Upper lobe of left lung (tissue), 6 donors: ENCODE measurements around the gene GAPVD1. TPM values are rescaled to one million over a fixed set of nuclear protein-coding genes. Genes with fewer than 3 reads are reported as not detected.
"Not testable (repeated sequence)": the region's sequence is repeated elsewhere in the genome, so short reads cannot be mapped to it uniquely, and the experiment has no call there.

ENCODE experiments used
- ATAC-seq, 2 donors: fragments of 200-7000 bp; cut with Tn5 transposase; one replicate each; pipeline ENCODE4 v1.9.1; 2022; ENCODE audit warnings: mild to moderate bottlenecking in 2 of 2, moderate library complexity in 2 of 2; ENCODE audit not compliant: low FRiP score in 2 of 2
- DNase-seq, 2 donors: peaks; one replicate each; pipeline ENCODE4 v3.0.0-alpha.2; 2019 to 2020
- H3K27ac ChIP-seq, 4 donors: fragments of 200-600 bp; sonication (generic); one replicate each; pipeline ENCODE4 v1.5.1; 2016 to 2019
- H3K27me3 ChIP-seq, 4 donors: fragments of 200-600 bp; sonication (generic); one replicate each; pipeline ENCODE4 v1.5.1; 2017 to 2019
- H3K36me3 ChIP-seq, 4 donors: fragments of 200-600 bp; sonication (generic); one replicate each; pipeline ENCODE4 v1.5.1; 2016 to 2019
- H3K4me1 ChIP-seq, 4 donors: fragments of 200-600 bp; sonication (generic); one replicate each; pipeline ENCODE4 v1.5.1; 2018 to 2019
- H3K4me3 ChIP-seq, 4 donors: fragments of 200-600 bp; sonication (generic); one replicate each; pipeline ENCODE4 v1.5.1; 2017 to 2019; ENCODE audit warnings: mild to moderate bottlenecking in 2 of 4, moderate library complexity in 1 of 4
- H3K9me3 ChIP-seq, 4 donors: fragments of 200-600 bp; sonication (generic); one replicate each; pipeline ENCODE4 v1.5.1; 2018 to 2019
- CTCF ChIP-seq, 6 experiments: fragments of 450-650 bp in 4 of 6; fragments of 200-600 bp in 2 of 6; sonication (generic) in 2 of 6; IDR thresholded peaks; one replicate each; pipeline ENCODE4 v1.5.1; 2016 to 2019; ENCODE audit warnings: antibody characterized with exemption in 6 of 6
- EP300 ChIP-seq, 4 donors: sonication (generic); formaldehyde crosslinking; IDR thresholded peaks; one replicate each; pipeline ENCODE4 v1.5.1; 2017; ENCODE audit warnings: antibody characterized with exemption in 4 of 4, control low read depth in 2 of 4
- POLR2A ChIP-seq, 4 donors: fragments of 450-650 bp; IDR thresholded peaks; one replicate each; pipeline ENCODE4 v1.5.1; 2016 to 2017; ENCODE audit warnings: antibody characterized with exemption in 4 of 4, mild to moderate bottlenecking in 2 of 4
- POLR2AphosphoS5 ChIP-seq, 2 donors: sonication (generic); formaldehyde crosslinking; IDR thresholded peaks; one replicate each; pipeline ENCODE4 v1.5.1; 2017; ENCODE audit warnings: antibody characterized with exemption in 2 of 2
- WGBS, 2 donors: methylation state at CpG; one replicate each; pipeline ENCODE4 v1.1.5; 2017 to 2018; 5-methylcytosine and 5-hydroxymethylcytosine counted together
- total RNA-seq, 6 donors: library from RNA; depleted of rRNA in 4 of 6; stranded (reverse); fragments of >200 nt in 4 of 6; gene quantifications; one replicate each; pipeline versions ENCODE4 v1.1.0 to v1.2.1, GENCODE V29; 2016 to 2021
- donor health status: DM: no; HTN: no; CAD: no; lungs with moderate emphysema.
- donor health status: DM: no; HTN: yes; CAD: no; lungs with severe emphysema.

GAPVD1 gene
- 100 to 1,000 TPM in 1 of 6 donors, 10 to 100 TPM in 5; 56.4 to 122 (median 74.2) TPM for total RNA-seq

- 3 to 10% methylated on average over 20 to 39 of the region's 72 CpGs for WGBS, 2 donors
Measured at GRCh38 chr9:125261501-125262293, at the start of gene GAPVD1. Gene GAPVD1, plus strand, starts transcription at chr9:125261826. Its CDS starts 37,096 bp downstream, at chr9:125298922.

GRCh38 chr9:125214186-125214585, 47.4 kb upstream of the GAPVD1 start:
- peaks cover 0 to 53% (median 16%) of the 10 kb centered on the region in 4 donors for H3K36me3 ChIP-seq
- no peaks in the 10 kb centered on the region for H3K9me3 ChIP-seq
- 84 to 92% methylated on average over 5 of the region's 5 CpGs for WGBS, 2 donors
- ATAC-seq (no peak), DNase-seq (no peak)
- H3K27me3 ChIP-seq: no peaks in the 10 kb centered on the region
- no peaks in the 10 kb centered on the region for H3K4me1 ChIP-seq
- H3K4me3 ChIP-seq: no peak overlapping the region
- no peak overlapping the region for H3K27ac ChIP-seq
- TF ChIP-seq EP300 (IDR thresholded peaks at IDR 0.05): no peak
- no peak for TF ChIP-seq POLR2A (IDR thresholded peaks at IDR 0.05)
- no peak for TF ChIP-seq CTCF (IDR thresholded peaks at IDR 0.05)
- TF ChIP-seq POLR2AphosphoS5 (IDR thresholded peaks at IDR 0.05): no peak

More at GRCh38 chr9:125261501-125262293, at the start of gene GAPVD1:
- H3K9me3 ChIP-seq: no peaks in the 10 kb centered on the region
- DNase-seq (peak; percentile 92 to 99), ATAC-seq (peak; percentile 98 to 100)
- H3K4me1 ChIP-seq: peaks cover 20 to 31% (median 30%) of the 10 kb centered on the region in 4 donors
- H3K27ac ChIP-seq: peak within 1 kb of the TSS; percentile 84 to 91 (median 88)
- H3K4me3 ChIP-seq: peak within 1 kb of the TSS; percentile 56 to 99 (median 96)
- peaks cover 0 to 16% (median 0%) of the 10 kb centered on the region in 4 donors for H3K36me3 ChIP-seq
- no peaks in the 10 kb centered on the region for H3K27me3 ChIP-seq
- no peak for TF ChIP-seq EP300 (IDR thresholded peaks at IDR 0.05)
- peak; percentile 78 to 85 for TF ChIP-seq POLR2AphosphoS5 (IDR thresholded peaks at IDR 0.05)
- TF ChIP-seq POLR2A (IDR thresholded peaks at IDR 0.05): peak in 3 of 4 donors; percentile 61 to 88 (median 83)
- TF ChIP-seq CTCF (IDR thresholded peaks at IDR 0.05): peak in 5 of 6 experiments; percentile 53 to 81 (median 72)

- Histone ChIP-seq H3K4me3 (no peak overlapping the region), H3K27me3 (no peaks in the 10 kb centered on the region), H3K27ac (no peak overlapping the region), H3K4me1 (no peaks in the 10 kb centered on the region), H3K9me3 (no peaks in the 10 kb centered on the region), H3K36me3 (peaks cover 0 to 53% (median 5%) of the 10 kb centered on the region in 4 donors)
- ATAC-seq (no peak), DNase-seq (no peak)
- TF ChIP-seq EP300 (IDR thresholded peaks at IDR 0.05) (no peak), CTCF (IDR thresholded peaks at IDR 0.05) (no peak)
- WGBS, 2 donors: 98% methylated on average over 3 of the region's 3 CpGs
Measured at GRCh38 chr9:125218621-125219020, 43.0 kb upstream of the GAPVD1 start.

GRCh38 chr9:125224858-125225257, 36.8 kb upstream of the GAPVD1 start:
- H3K4me3 ChIP-seq, H3K9me3 ChIP-seq, DNase-seq, H3K27me3 ChIP-seq, H3K4me1 ChIP-seq, ATAC-seq, H3K27ac ChIP-seq: not testable (repeated sequence)
- peaks cover 0 to 64% (median 10%) of the 10 kb centered on the region in 4 donors for H3K36me3 ChIP-seq

- TF ChIP-seq POLR2A (IDR thresholded peaks at IDR 0.05) (no peak), CTCF (IDR thresholded peaks at IDR 0.05) (no peak), EP300 (IDR thresholded peaks at IDR 0.05) (no peak), POLR2AphosphoS5 (IDR thresholded peaks at IDR 0.05) (no peak)
- Histone ChIP-seq H3K27ac (no peak overlapping the region), H3K4me1 (no peaks in the 10 kb centered on the region), H3K36me3 (peaks cover 0 to 61% (median 18%) of the 10 kb centered on the region in 4 donors), H3K27me3 (no peaks in the 10 kb centered on the region), H3K4me3 (no peak overlapping the region), H3K9me3 (no peaks in the 10 kb centered on the region)
- WGBS, 2 donors: 91 to 96% methylated on average over 6 of the region's 6 CpGs
- DNase-seq: no peak
- ATAC-seq: no peak
Measured at GRCh38 chr9:125227761-125228160, 33.9 kb upstream of the GAPVD1 start.
